ENCODE results near the gene ZCCHC7. TPM values are rescaled to one million over a fixed set of nuclear protein-coding genes. Genes with fewer than 3 reads are reported as not detected.

The ZCCHC7 gene
- total RNA-seq (2022; extraction: Qiagen RNA extraction; ENCODE audit: low read depth) = 8.1 to 13.3 TPM (median 12.1 TPM) in 5 replicates

DNA sequence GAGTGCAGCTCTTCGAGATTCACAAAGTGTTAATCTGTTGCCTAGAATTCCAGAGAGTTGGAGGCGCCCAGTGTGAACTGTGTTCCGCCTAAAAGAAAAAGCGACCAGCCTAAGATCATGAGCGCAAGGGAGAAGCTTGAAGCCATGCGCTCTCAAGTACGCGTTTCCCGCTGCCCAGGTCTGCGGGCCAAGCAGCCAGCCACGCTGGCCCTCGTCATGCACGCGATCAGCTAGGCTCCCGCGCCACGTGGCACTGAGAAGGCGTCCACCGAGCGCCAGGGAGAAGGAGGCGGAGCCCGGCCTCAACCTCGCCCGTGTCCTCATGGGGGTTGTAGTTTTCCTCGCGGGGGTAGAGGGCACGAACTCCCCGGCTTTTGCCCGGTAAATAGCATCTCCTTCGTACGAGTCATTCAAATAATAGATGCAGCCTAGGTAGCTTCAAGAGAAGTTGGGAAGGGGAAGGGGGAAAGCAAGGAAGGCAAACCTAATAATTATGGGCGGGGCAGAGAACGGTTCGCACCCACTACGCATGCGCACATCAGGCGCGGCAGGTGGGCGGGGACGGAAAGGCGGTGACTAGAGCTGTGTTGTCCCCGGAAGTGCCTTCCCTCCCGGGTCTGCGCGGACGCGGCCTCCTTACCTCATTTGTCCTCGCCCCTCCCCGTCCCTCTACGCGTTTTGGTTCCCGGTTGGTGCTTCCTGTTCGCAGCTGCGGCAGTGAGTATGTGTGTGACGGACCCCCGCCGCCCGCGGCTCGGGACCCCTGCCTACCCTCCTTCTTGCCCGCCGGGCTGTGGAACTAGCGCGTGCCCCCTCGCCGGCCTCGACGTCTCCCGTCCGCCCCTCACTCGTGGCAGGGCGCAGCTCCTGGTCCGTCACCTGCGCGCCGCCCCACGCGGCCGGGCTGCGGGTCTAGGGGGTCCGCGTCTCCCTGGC, at the start of gene ZCCHC7:
ZCCHC7 (plus strand) TSS at position 668 of the 936 bp plus-strand sequence.

Other genes with a start within 250 kb of the ZCCHC7 start
- gene PAX5, start 86.3 kb upstream of the ZCCHC7 start, total RNA-seq (2022; extraction: Qiagen RNA extraction; ENCODE audit: low read depth) = 0.01 TPM in 2 of 5 replicates, not detected in the others